ENCODE data around the gene TKFC.
A peak's percentile ranks its signal among the peaks of the same experiment; 100 is the strongest.

TKFC gene, protein sequence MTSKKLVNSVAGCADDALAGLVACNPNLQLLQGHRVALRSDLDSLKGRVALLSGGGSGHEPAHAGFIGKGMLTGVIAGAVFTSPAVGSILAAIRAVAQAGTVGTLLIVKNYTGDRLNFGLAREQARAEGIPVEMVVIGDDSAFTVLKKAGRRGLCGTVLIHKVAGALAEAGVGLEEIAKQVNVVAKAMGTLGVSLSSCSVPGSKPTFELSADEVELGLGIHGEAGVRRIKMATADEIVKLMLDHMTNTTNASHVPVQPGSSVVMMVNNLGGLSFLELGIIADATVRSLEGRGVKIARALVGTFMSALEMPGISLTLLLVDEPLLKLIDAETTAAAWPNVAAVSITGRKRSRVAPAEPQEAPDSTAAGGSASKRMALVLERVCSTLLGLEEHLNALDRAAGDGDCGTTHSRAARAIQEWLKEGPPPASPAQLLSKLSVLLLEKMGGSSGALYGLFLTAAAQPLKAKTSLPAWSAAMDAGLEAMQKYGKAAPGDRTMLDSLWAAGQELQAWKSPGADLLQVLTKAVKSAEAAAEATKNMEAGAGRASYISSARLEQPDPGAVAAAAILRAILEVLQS

DNA sequence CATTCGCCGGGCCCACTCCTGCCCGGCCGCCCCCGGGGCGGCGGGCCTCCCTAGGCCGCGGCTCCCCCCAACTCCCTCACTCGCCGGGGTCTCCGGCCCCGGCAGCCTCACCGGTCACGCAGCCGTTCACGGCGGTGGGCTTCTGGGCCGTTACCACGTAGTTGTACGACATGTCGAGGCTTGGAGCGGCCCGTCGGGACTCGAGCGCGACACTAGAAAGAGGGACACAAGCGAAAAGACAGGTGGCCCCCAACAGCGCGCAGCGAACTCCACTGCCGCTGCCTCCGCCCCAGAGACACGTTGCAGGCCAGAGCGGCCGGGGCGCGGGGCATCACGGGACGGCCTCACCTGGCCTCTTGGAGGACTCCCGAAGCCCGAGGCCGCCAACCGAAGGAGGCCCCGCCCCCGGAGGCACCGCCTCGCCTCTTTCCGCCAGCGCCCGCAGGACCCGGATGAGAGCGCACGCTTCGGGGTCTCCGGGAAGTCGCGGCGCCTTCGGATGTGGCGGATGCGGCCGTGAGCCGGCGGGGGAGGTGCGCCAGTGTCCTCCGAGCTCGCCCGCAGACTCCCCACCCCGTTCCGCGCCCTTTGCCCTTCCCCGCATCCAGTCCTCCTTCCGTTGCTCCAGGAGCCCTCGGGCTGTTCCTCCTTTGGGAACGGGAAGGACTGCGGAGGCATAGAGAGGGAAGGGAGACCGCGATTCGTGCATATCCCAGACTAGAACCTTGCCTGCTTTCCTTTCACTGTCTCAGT is at the start of gene TKFC, which contains the start of gene DDB1:
Gene TKFC (plus strand): TSS at position 432 of the 753 bp plus-strand sequence. CDS start 1,501 bp downstream, outside the sequence.
Gene DDB1 (minus strand): TSS at position 309 of the 753 bp plus-strand sequence. CDS start 137 bp downstream, at position 172.
- peaks cover 48% of the 10 kb centered on the region for H3K4me1 ChIP-seq (ENCODE audit: control insufficient read depth, low read length)
- no peaks in the 10 kb centered on the region for H3K9me3 ChIP-seq (ENCODE audit: control insufficient read depth, insufficient read depth, low read length)
- no peak for TF ChIP-seq EZH2phosphoT487 (IDR thresholded peaks at IDR 0.05; ENCODE audit: borderline replicate concordance, low read length)
- TF ChIP-seq, protein P1, sequence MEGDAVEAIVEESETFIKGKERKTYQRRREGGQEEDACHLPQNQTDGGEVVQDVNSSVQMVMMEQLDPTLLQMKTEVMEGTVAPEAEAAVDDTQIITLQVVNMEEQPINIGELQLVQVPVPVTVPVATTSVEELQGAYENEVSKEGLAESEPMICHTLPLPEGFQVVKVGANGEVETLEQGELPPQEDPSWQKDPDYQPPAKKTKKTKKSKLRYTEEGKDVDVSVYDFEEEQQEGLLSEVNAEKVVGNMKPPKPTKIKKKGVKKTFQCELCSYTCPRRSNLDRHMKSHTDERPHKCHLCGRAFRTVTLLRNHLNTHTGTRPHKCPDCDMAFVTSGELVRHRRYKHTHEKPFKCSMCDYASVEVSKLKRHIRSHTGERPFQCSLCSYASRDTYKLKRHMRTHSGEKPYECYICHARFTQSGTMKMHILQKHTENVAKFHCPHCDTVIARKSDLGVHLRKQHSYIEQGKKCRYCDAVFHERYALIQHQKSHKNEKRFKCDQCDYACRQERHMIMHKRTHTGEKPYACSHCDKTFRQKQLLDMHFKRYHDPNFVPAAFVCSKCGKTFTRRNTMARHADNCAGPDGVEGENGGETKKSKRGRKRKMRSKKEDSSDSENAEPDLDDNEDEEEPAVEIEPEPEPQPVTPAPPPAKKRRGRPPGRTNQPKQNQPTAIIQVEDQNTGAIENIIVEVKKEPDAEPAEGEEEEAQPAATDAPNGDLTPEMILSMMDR (IDR thresholded peaks at IDR 0.05; ENCODE audit: low read depth, low read length, poor library complexity, severe bottlenecking): peak; percentile 10
- H3K4me3 ChIP-seq (ENCODE audit: low read length): peak within 1 kb of the TSS; percentile 78
- H3K36me3 ChIP-seq (ENCODE audit: control insufficient read depth, low read length): peaks cover 43% of the 10 kb centered on the region
- peaks cover 58% of the 10 kb centered on the region for H3K79me2 ChIP-seq (ENCODE audit: control insufficient read depth, low read length)
- H3K27ac ChIP-seq (ENCODE audit: low read depth, low read length): peak within 1 kb of the TSS; percentile 74
- peak within 1 kb of the TSS; percentile 91 for H3K4me2 ChIP-seq (ENCODE audit: low read length)
- 0 out of 2 replicates have a peak, but pooled peaks cover 4% of the 10 kb centered on the region for H3F3A ChIP-seq (ENCODE audit: control insufficient read depth, insufficient read depth)
- no peaks in the 10 kb centered on the region for H3K9me2 ChIP-seq (replicated peaks; ENCODE audit: control insufficient read depth, low read length)
- H3K27me3 ChIP-seq (ENCODE audit: control insufficient read depth, low read length): no peaks in the 10 kb centered on the region
- peaks cover 15% of the 10 kb centered on the region for H4K20me1 ChIP-seq (ENCODE audit: control insufficient read depth, insufficient read depth, low read depth, low read length)

DNA sequence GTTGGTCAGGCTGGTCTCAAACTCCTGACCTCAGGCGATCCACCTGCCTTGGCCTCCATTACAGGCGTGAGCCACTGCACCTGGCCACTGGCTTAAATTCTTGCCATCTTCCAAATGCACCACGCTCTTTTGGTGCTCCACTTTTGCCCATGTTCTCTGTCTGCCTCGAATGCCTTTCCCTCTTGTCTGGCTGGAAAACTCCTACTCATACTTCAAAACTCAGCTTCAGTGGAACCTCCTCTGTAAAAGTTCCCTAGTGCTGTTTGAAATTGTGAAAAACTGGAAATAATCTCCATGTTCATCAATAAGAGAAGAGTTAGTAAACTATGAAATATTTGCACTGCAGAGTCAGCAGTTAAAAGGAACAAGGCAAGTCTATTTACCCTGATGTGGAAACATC is 49.4 kb upstream of the TKFC start:
- Histone ChIP-seq H3K27me3 (ENCODE audit: control insufficient read depth, low read length) (no peaks in the 10 kb centered on the region), H4K20me1 (ENCODE audit: control insufficient read depth, insufficient read depth, low read depth, low read length) (no peaks in the 10 kb centered on the region), H3K4me1 (ENCODE audit: control insufficient read depth, low read length) (no peaks in the 10 kb centered on the region), H3K27ac (ENCODE audit: low read depth, low read length) (no peak overlapping the region), H3K36me3 (ENCODE audit: control insufficient read depth, low read length) (peaks cover 27% of the 10 kb centered on the region; the same call in 1 of the 2 replicates), H3K79me2 (ENCODE audit: control insufficient read depth, low read length) (no peaks in the 10 kb centered on the region), H3F3A (ENCODE audit: control insufficient read depth, insufficient read depth) (no peaks in the 10 kb centered on the region), H3K9me3 (ENCODE audit: control insufficient read depth, insufficient read depth, low read length) (no peaks in the 10 kb centered on the region), H3K4me2 (ENCODE audit: low read length) (no peak overlapping the region), H3K9me2 (replicated peaks; ENCODE audit: control insufficient read depth, low read length) (no peaks in the 10 kb centered on the region), H3K4me3 (ENCODE audit: low read length) (no peak overlapping the region)
- no peak for TF ChIP-seq EZH2phosphoT487 (IDR thresholded peaks at IDR 0.05; ENCODE audit: borderline replicate concordance, low read length)
- TF ChIP-seq, protein P1 (IDR thresholded peaks at IDR 0.05; ENCODE audit: low read depth, low read length, poor library complexity, severe bottlenecking): no peak

DNA sequence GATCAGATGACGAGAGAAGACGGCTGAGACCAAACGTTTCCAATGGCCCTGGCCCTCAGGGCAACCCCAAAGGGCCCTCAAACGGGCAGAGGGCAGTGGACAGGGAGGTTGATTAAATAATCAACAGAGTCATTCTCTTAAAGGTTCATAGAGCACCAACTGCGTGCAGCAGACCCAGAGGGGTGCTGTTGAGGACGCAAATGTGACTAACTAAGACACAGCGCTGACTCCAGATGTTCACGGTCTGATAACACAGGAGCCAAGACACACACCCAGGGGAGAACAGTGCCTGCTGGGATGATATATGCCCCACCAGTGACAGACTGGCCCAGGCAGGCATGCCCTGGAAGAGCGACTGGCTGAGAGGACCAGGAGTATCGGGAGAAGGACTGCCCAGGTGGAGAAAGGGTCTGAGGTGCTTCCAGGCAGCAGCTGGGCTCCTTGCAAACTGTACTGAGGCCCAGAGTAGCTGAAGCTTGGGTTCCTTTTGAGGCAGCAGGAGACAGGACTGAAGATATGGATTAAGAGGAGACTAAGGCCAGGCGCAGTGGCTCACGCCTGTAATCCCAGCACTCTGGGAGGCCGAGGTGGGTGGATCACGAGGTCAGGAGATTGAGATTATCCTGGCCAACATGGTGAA is 45.6 kb upstream of the TKFC start:
- Histone ChIP-seq H3K9me2 (replicated peaks; ENCODE audit: control insufficient read depth, low read length) (no peaks in the 10 kb centered on the region), H3K4me2 (ENCODE audit: low read length) (no peak overlapping the region), H3K79me2 (ENCODE audit: control insufficient read depth, low read length) (peaks cover 3% of the 10 kb centered on the region), H3K27me3 (ENCODE audit: control insufficient read depth, low read length) (no peaks in the 10 kb centered on the region), H4K20me1 (ENCODE audit: control insufficient read depth, insufficient read depth, low read depth, low read length) (no peaks in the 10 kb centered on the region), H3K36me3 (ENCODE audit: control insufficient read depth, low read length) (peaks cover 16% of the 10 kb centered on the region; the same call in 1 of the 2 replicates), H3F3A (ENCODE audit: control insufficient read depth, insufficient read depth) (no peaks in the 10 kb centered on the region), H3K9me3 (ENCODE audit: control insufficient read depth, insufficient read depth, low read length) (no peaks in the 10 kb centered on the region), H3K27ac (ENCODE audit: low read depth, low read length) (no peak overlapping the region), H3K4me3 (ENCODE audit: low read length) (no peak overlapping the region), H3K4me1 (ENCODE audit: control insufficient read depth, low read length) (no peaks in the 10 kb centered on the region)
- TF ChIP-seq, protein P1 (IDR thresholded peaks at IDR 0.05; ENCODE audit: low read depth, low read length, poor library complexity, severe bottlenecking): no peak
- no peak for TF ChIP-seq EZH2phosphoT487 (IDR thresholded peaks at IDR 0.05; ENCODE audit: borderline replicate concordance, low read length)
